Measurements from ENCODE around the gene PPIH.
A peak's percentile ranks its signal among the peaks of the same experiment; 100 is the strongest.
"Not testable (repeated sequence)": the region's sequence is repeated elsewhere in the genome, so short reads cannot be mapped to it uniquely, and the experiment has no call there.

Gene PPIH

GRCh38 chr1:42682484-42682738 lies 24.2 kb downstream of the PPIH start:
- not testable (repeated sequence) for H3K4me1 ChIP-seq (ENCODE audit: control insufficient read depth in 1 of 2, insufficient read depth in 2 of 2, low read length in 2 of 2); H3K27me3 ChIP-seq (ENCODE audit: insufficient read depth, low read length)
- WGBS (ENCODE audit: extremely low coverage, insufficient coverage, insufficient read length): no CpG with 5 or more reads among the region's 33 CpGs

DNA sequence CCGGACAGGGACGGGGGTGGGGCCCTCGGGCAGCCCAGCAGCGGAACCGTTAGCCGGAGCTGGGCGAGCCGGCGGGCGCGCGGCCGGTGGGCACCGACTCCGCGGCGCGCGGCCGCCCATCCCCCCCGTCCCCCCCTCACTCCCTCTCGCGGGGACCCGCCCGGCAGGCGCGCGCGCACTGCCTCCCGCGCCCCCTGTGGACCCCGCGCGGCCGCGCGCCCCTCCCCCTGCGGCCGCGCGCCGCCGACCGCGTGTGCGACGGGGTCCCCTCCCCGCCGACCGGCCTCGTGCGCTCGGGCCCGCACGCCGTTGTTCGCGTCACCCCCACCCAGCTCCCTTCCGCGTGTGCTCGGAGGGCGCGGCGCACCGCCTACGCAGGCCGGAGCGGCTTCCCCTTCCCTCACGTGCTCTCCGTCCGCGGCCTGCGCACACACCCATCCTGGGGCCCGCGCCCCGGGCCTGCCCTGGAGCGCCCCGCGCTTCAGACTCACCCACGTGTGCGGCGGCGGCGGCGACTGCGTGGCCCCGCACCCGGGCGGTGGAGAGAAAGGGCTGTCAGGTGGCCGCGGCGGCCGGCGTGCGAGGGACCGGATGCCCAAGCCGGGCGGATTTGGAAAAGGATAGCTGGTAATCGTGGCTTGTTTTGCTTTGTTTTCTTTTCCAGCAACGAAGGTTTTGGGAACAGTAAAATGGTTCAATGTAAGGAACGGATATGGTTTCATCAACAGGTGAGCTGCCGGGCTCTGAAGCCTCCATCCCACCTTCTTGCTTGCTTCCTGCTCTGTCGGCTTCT lies 24.7 kb downstream of the PPIH start:
- Histone ChIP-seq H3K79me1 (ENCODE audit: low read length) (peaks cover 5% of the 10 kb centered on the region), H3K4ac (ENCODE audit: low read depth, low read length) (peak overlapping the region; percentile 91), H2AFZ (ENCODE audit: insufficient read depth, low read length, poor library complexity) (no peak overlapping the region), H2BK5ac (ENCODE audit: low read depth, low read length, poor library complexity) (peak overlapping the region; percentile 60), H3K36me3 (ENCODE audit: control insufficient read depth in 1 of 2, insufficient read depth in 2 of 2, low read length in 2 of 2) (peaks cover 3 to 4% of the 10 kb centered on the region in 2 experiments), H4K12ac (ENCODE audit: low read depth, low read length) (no peak overlapping the region), H2BK120ac (ENCODE audit: insufficient read depth, low read length, poor library complexity) (no peak overlapping the region), H4K8ac (ENCODE audit: low read depth, low read length) (peak overlapping the region; percentile 11), H3K4me2 (ENCODE audit: low read length) (peak overlapping the region; percentile 79), H3K27me3 (ENCODE audit: insufficient read depth, low read length) (no peaks in the 10 kb centered on the region), H3K9ac (ENCODE audit: low read length) (peak overlapping the region; percentile 85), H3K14ac (ENCODE audit: low read length) (peak overlapping the region; percentile 29), H3K79me2 (ENCODE audit: control insufficient read depth, insufficient read depth, low read length, poor library complexity) (peaks cover 19% of the 10 kb centered on the region), H4K91ac (ENCODE audit: low read depth, low read length) (peak overlapping the region; percentile 84), H3K4me3 (ENCODE audit: low read depth, low read length) (peak overlapping the region; percentile 98), H2BK12ac (ENCODE audit: low read length) (no peak overlapping the region), H3K23ac (ENCODE audit: low read length) (no peak overlapping the region), H3K4me1 (ENCODE audit: control insufficient read depth in 1 of 2, insufficient read depth in 2 of 2, low read length in 2 of 2) (peaks cover 6 to 9% of the 10 kb centered on the region in 2 experiments), H3K27ac (ENCODE audit: low read depth, low read length) (peak overlapping the region; percentile 16), H2AK5ac (ENCODE audit: low read length) (peak overlapping the region; percentile 68), H3K18ac (ENCODE audit: low read length) (peak overlapping the region; percentile 1), H3K9me3 (ENCODE audit: insufficient read depth, low read depth, low read length) (no peaks in the 10 kb centered on the region)
- no CpG with 5 or more reads among the region's 103 CpGs for WGBS (ENCODE audit: extremely low coverage, insufficient coverage, insufficient read length)
- peak; percentile 70 to 74 for DNase-seq

More at GRCh38 chr1:42682484-42682738, 24.2 kb downstream of the PPIH start:
- not testable (repeated sequence) for H4K8ac ChIP-seq (ENCODE audit: low read depth, low read length); H3K9ac ChIP-seq (ENCODE audit: low read length); H3K14ac ChIP-seq (ENCODE audit: low read length); DNase-seq; H3K79me1 ChIP-seq (ENCODE audit: low read length); H3K23ac ChIP-seq (ENCODE audit: low read length); H2AFZ ChIP-seq (ENCODE audit: insufficient read depth, low read length, poor library complexity); H3K36me3 ChIP-seq (ENCODE audit: control insufficient read depth in 1 of 2, insufficient read depth in 2 of 2, low read length in 2 of 2); H3K18ac ChIP-seq (ENCODE audit: low read length); H3K9me3 ChIP-seq (ENCODE audit: insufficient read depth, low read depth, low read length); H4K12ac ChIP-seq (ENCODE audit: low read depth, low read length); H2BK120ac ChIP-seq (ENCODE audit: insufficient read depth, low read length, poor library complexity); H2BK12ac ChIP-seq (ENCODE audit: low read length)
- peak overlapping the region; percentile 34 for H3K4me2 ChIP-seq (ENCODE audit: low read length)
- peak overlapping the region; percentile 98 for H3K4me3 ChIP-seq (ENCODE audit: low read depth, low read length)
- peak overlapping the region; percentile 68 for H2AK5ac ChIP-seq (ENCODE audit: low read length)
- H3K4ac ChIP-seq (ENCODE audit: low read depth, low read length): peak overlapping the region; percentile 91
- H3K27ac ChIP-seq (ENCODE audit: low read depth, low read length): peak overlapping the region; percentile 16
- peaks cover 19% of the 10 kb centered on the region for H3K79me2 ChIP-seq (ENCODE audit: control insufficient read depth, insufficient read depth, low read length, poor library complexity)
- H2BK5ac ChIP-seq (ENCODE audit: low read depth, low read length, poor library complexity): peak overlapping the region; percentile 60
- H4K91ac ChIP-seq (ENCODE audit: low read depth, low read length): peak overlapping the region; percentile 84

- no peak overlapping the region for H4K91ac ChIP-seq (ENCODE audit: low read depth, low read length)
- H3K4me2 ChIP-seq (ENCODE audit: low read length): peak overlapping the region; percentile 58
- peak overlapping the region; percentile 87 for H3K4ac ChIP-seq (ENCODE audit: low read depth, low read length)
- no peak overlapping the region for H2BK5ac ChIP-seq (ENCODE audit: low read depth, low read length, poor library complexity)
- H3K14ac ChIP-seq (ENCODE audit: low read length): no peak overlapping the region
- peaks cover 20% of the 10 kb centered on the region for H3K79me2 ChIP-seq (ENCODE audit: control insufficient read depth, insufficient read depth, low read length, poor library complexity)
- H2AFZ ChIP-seq (ENCODE audit: insufficient read depth, low read length, poor library complexity): no peak overlapping the region
- peak overlapping the region; percentile 2 for H3K23ac ChIP-seq (ENCODE audit: low read length)
- no peak overlapping the region for H2BK12ac ChIP-seq (ENCODE audit: low read length)
- peaks cover 6 to 9% of the 10 kb centered on the region in 2 experiments for H3K4me1 ChIP-seq (ENCODE audit: control insufficient read depth in 1 of 2, insufficient read depth in 2 of 2, low read length in 2 of 2)
- WGBS (ENCODE audit: extremely low coverage, insufficient coverage, insufficient read length): no CpG with 5 or more reads among the region's 5 CpGs
- no peaks in the 10 kb centered on the region for H3K9me3 ChIP-seq (ENCODE audit: insufficient read depth, low read depth, low read length)
- H3K9ac ChIP-seq (ENCODE audit: low read length): peak overlapping the region; percentile 36
- H3K27ac ChIP-seq (ENCODE audit: low read depth, low read length): no peak overlapping the region
- no peak overlapping the region for H2AK5ac ChIP-seq (ENCODE audit: low read length)
- H3K36me3 ChIP-seq (ENCODE audit: control insufficient read depth in 1 of 2, insufficient read depth in 2 of 2, low read length in 2 of 2): peaks cover 3 to 4% of the 10 kb centered on the region in 2 experiments
- peaks cover 5% of the 10 kb centered on the region for H3K79me1 ChIP-seq (ENCODE audit: low read length)
- no peak overlapping the region for H3K18ac ChIP-seq (ENCODE audit: low read length)
- H2BK120ac ChIP-seq (ENCODE audit: insufficient read depth, low read length, poor library complexity): no peak overlapping the region
- no peak overlapping the region for H3K4me3 ChIP-seq (ENCODE audit: low read depth, low read length)
- DNase-seq: no peak
- H4K8ac ChIP-seq (ENCODE audit: low read depth, low read length): no peak overlapping the region
- no peak overlapping the region for H4K12ac ChIP-seq (ENCODE audit: low read depth, low read length)
- no peaks in the 10 kb centered on the region for H3K27me3 ChIP-seq (ENCODE audit: insufficient read depth, low read length)
These were observed 25.9 kb downstream of the PPIH start for GRCh38 chr1:42684139-42684538.

DNA sequence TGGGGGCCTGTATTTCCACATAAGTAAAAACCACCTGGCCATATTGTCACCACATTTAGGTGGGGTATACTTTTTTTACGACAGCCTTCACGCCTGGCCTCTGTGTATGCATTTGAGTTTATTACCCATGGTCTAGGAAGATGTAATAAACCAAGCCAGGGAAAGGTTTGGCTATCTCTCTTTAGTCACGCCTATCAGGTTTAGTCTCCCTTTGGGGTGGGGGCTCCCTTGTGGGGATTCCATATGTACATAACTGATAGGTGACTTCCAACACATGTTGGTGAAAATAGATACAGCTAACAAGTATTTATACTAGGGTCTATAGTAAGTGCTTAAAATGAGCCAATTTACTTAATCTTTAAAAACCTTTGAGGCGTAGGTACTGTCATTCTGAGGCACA lies 28.2 kb downstream of the PPIH start:
- Histone ChIP-seq H3K27me3 (ENCODE audit: insufficient read depth, low read length) (no peaks in the 10 kb centered on the region), H3K9ac (ENCODE audit: low read length) (no peak overlapping the region), H3K4me2 (ENCODE audit: low read length) (no peak overlapping the region), H2AFZ (ENCODE audit: insufficient read depth, low read length, poor library complexity) (no peak overlapping the region), H3K23ac (ENCODE audit: low read length) (no peak overlapping the region), H3K4ac (ENCODE audit: low read depth, low read length) (peak overlapping the region; percentile 81), H3K9me3 (ENCODE audit: insufficient read depth, low read depth, low read length) (no peaks in the 10 kb centered on the region), H3K18ac (ENCODE audit: low read length) (no peak overlapping the region), H3K4me1 (ENCODE audit: control insufficient read depth in 1 of 2, insufficient read depth in 2 of 2, low read length in 2 of 2) (peaks cover 4 to 6% of the 10 kb centered on the region in 2 experiments), H2BK120ac (ENCODE audit: insufficient read depth, low read length, poor library complexity) (no peak overlapping the region), H2BK5ac (ENCODE audit: low read depth, low read length, poor library complexity) (no peak overlapping the region), H4K12ac (ENCODE audit: low read depth, low read length) (no peak overlapping the region), H3K4me3 (ENCODE audit: low read depth, low read length) (no peak overlapping the region), H3K79me2 (ENCODE audit: control insufficient read depth, insufficient read depth, low read length, poor library complexity) (peaks cover 21% of the 10 kb centered on the region), H3K27ac (ENCODE audit: low read depth, low read length) (no peak overlapping the region), H4K91ac (ENCODE audit: low read depth, low read length) (no peak overlapping the region), H4K8ac (ENCODE audit: low read depth, low read length) (no peak overlapping the region), H2BK12ac (ENCODE audit: low read length) (no peak overlapping the region), H3K79me1 (ENCODE audit: low read length) (peaks cover 5% of the 10 kb centered on the region), H3K14ac (ENCODE audit: low read length) (no peak overlapping the region), H3K36me3 (ENCODE audit: control insufficient read depth in 1 of 2, insufficient read depth in 2 of 2, low read length in 2 of 2) (peaks cover 4 to 5% of the 10 kb centered on the region in 2 experiments), H2AK5ac (ENCODE audit: low read length) (no peak overlapping the region)
- no CpG with 5 or more reads among the region's 4 CpGs for WGBS (ENCODE audit: extremely low coverage, insufficient coverage, insufficient read length)
- DNase-seq: no peak

Measured in trophoblast cell (in vitro differentiated cells and primary cell).